HG03175 (cell line): Measurements from ENCODE around the gene SIGLECL1.
"Not testable (repeated sequence)": the region's sequence is repeated elsewhere in the genome, so short reads cannot be mapped to it uniquely, and the experiment has no call there.

Source experiments
- ATAC-seq: cut with Tn5 transposase; IDR thresholded peaks from one replicate; pipeline ENCODE4 v1.9.1; 2021; ENCODE audit warnings: mild to moderate bottlenecking, moderate library complexity; ENCODE audit not compliant: unreplicated experiment

SIGLECL1 gene

DNA sequence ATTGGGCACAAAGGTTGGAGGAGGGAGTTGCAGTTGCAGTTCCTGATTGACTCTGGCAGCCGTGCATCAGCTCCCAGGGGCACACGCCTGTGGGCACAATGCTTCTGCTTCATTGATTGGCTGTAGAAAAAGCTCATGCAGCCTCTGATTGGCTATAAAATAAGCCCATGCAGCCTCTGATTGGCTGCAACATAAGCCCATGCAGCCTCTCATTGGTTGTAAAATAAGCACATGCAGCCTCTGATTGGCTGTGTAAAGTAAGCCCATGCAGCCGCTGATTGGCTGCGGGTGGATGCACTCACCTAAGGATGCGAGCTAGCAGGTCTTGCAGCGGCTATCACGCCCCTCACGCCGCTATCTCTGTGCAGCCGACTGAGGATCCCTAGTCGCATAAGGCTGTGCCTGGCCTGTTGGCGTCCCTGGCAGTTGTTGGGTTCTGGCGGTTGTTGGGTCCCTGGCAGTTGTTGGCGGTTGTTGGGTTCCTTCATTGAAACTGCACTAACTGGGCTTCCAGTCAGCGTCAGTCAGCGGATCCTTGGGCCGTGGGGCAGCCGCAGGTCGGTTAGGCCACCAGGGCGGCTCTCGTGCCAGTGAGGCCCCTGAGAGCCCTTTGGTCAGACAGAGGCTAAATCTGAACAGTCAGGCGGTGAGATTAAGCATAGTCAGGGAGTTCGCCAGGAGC lies at the start of gene SIGLECL1:
Gene SIGLECL1 (plus strand): TSS at position 295 of the 682 bp plus-strand sequence. CDS start 12,993 bp downstream, outside the sequence.
- no peak for ATAC-seq

DNA sequence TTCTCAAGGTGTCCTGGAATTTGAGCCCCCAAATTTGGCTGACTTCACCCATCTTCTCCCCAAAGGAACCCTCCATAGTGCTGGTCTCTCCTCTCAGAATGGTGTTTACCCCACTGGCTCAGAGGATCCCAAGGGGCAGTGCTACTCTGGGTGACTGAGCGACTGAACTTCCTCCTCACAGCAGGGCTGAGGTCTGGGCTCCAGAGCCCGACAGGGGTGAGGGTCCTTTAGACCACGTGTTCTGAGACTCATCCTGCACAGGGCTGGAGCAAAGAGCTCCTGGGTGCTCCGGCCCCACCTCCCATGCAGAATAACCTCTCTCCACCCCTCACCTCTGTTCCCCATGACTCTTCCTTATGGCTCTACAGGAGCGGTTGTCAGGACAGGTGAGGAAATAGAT lies 49.2 kb upstream of the SIGLECL1 start:
- ATAC-seq = no peak

DNA sequence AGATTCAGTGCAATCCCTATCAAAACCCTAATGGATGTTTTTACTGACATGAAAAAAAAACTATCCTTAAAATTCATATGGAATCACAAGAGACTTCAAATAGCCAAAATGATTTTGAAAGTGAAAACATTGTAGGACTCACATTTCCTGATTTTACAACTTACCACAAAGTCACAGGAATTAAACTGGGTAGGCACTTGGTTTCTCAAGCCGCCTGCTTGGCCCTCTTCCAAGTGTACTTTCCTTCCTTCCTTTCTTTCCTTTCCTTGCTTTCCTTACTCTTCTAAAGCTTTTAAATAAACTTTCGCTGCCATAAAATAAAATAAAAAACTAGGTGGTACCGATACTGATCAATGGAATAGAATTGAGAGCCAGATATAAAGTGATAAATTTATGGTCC lies 47.0 kb upstream of the SIGLECL1 start:
- ATAC-seq = no peak

DNA sequence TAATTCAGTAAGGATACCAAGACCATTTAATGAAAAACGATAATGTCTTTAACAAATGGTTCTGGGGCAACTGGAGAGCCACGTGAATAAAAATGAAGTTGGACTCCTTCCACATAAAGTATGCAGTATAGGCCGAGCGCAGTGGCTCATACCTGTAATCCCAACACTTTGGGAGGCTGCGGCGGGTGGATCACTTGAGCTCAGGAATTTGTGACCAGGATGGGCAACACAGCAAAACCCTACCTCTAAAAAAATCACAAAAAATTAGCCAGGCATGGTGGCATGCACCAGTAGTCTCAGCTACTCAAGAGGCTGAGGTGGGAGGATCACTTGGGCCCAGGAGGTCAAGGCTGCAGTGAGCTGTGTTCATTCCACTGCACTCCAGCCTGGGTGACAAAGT lies 46.6 kb upstream of the SIGLECL1 start:
- no peak for ATAC-seq

DNA sequence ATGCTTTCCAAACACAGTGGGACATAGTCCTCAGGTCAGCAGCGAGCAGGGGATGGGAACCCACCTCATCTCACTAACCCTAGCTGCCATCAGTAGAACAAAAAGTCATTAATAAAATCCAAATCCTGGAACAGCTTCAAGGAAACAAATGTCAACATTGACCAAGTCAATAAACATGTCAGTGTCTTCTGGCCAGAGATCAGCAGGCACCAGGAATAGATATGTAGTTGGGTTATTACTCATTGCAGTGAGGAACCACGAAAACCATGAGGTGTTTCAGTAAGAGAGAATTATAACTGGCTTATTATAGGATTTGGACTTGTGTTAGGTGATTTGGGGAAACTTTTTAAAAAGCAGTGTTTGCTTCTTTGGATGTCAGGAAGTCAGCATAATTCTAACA lies 43.1 kb upstream of the SIGLECL1 start:
- no peak for ATAC-seq

DNA sequence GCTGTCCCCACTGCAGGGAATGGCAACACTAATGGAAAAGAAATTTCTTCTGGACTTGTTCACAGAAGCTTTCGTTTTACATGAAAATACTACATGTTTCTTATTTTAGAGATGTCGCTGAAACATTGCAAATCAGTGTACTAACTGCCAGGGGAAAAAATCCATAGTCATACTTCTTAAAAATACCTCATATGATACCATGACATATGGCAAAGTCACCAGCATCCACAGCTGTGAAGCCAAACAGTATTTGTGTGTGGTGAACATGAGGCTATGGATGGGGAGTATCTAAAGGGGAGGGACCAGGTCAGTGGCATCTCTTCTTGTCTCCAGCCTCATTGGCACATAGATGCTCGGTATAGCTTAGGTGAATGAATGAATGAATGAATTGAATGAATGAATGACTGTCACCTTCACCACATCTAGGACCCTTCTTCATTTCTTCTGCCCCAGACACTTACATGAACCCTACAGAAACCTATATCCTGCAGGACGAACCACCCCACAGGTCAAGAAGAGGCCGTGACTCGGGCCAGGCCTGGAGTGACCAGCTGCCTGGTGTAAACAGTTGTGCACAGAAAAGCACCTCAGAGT lies 40.6 kb upstream of the SIGLECL1 start:
- no peak for ATAC-seq

DNA sequence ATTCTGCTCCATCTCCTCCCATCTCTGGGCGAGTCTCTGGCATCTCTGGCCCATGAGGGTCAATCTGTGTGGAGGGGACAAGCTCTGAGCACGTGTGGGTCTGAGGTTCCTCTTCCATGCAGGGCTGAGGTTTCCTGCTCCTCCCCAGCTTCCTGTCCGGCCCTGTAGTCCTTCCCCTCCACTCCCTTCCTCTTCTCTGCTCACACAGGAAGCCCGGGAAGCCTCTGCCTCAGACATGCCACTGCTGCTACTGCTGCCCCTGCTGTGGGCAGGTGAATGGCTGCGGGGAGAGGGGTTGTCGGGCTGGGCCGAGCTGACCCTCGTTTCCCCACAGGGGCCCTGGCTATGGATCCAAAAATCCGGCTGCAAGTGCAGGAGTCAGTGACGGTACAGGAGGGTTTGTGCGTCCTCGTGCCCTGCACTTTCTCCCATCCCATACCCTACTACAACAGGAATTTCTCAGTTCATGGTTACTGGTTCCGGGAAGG lies 40.0 kb upstream of the SIGLECL1 start:
- not testable (repeated sequence) for ATAC-seq

DNA sequence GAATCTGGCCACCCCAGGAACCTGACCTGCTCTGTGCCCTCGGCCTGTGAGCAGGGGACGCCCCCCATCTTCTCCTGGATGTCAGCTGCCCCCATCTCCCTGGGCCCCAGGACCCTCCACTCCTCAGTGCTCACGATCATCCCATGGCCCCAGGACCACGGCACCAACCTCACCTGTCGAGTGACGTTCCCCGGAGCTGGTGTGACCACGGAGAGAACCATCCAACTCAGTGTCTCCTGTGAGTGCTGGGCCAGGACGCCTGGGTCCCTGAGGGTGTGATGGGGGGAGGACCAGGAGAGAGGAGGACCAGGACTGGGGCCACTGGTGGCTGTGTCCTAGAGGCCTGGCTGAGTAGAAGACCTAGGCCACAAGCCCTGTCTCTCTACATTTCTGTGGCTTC lies 39.0 kb upstream of the SIGLECL1 start:
- no peak for ATAC-seq

DNA sequence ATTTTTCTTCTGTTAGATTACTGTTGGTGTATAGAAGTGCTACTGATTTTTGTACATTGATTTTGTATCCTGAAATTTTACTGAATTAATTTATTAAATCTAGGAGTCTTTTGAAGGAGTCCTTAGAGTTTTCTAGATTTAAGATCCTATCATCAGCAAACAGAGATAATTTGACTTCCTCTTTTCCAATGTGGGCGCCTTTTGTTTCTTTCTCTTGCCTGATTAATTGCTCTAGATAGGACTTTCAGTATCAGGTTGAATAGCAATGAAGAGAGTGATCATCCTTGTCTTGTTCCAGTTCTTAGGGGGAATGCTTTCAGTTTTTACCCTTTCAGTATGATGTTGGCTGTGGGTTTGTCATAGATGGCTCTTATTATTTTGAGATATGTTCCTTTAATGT lies 31.6 kb upstream of the SIGLECL1 start:
- no peak for ATAC-seq

DNA sequence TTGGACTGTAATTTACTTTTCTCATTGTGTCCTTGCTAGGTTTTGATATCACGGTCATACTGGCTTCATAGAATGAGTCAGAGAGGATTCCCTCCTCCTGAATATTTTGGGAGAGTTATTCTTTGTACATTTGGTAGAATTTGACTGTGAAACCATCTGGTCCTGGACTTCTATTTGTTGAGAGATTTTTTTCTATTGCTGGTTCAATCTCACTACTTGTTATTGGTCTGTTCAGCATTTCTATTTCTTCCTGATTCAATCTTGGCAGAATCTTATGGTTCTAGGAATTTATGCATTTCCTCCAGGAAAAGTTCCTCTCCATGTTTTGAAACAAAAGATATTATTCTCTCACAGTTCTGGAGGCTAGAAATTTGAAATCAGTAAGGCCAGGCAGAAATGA lies 30.9 kb upstream of the SIGLECL1 start:
- no peak for ATAC-seq

DNA sequence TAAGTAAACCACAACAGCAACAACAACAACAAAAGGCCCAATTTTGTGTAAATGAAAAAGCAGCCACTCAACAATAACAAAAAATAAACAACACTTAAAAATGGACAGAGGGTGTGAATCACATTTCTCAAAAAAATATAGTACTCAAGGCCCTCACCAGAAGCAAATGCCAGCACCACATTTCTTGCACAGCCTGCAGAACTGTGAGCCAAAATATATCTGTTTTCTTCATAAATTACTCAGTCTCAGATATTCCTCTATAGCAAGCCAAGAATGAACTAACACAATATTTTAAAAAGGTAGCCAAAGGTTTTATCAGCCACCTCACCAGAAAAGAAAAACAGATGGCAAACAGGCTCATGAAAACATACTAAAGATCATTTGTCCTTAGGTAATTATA lies 29.9 kb upstream of the SIGLECL1 start:
- no peak for ATAC-seq

DNA sequence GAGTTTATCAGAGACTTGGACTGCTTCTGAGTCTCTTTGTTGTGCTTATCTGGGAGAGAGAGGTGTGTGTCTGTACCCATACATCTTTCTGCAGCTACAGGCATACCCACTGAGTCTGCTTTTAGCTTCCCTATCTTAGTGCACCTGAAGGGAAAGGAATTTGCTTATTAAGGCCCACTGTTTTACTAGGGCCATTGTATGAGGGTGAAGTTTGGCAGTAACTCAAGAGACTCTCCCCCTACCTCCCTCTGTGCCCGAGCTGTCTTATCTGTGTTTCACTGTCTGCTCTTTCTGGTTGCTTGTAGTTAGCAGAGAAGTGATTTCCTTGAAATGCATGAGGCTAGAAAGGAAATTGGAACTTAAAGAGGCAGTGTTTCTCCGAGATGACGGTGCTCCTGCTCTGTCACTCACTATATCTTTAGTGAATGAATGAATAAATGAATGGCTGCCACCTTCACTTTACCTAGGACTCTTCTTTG lies 26.7 kb upstream of the SIGLECL1 start:
- no peak for ATAC-seq

DNA sequence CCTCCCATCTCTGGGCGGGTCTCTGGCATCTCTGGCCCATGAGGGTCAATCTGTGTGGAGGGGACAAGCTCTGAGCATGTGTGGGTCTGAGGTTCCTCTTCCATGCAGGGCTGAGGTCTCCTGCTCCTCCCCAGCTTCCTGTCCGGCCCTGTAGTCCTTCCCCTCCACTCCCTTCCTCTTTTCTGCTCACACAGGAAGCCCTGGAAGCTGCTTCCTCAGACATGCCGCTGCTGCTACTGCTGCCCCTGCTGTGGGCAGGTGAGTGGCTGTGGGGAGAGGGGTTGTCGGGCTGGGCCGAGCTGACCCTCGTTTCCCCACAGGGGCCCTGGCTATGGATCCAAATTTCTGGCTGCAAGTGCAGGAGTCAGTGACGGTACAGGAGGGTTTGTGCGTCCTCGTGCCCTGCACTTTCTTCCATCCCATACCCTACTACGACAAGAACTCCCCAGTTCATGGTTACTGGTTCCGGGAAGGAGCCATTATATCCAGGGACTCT lies 25.9 kb upstream of the SIGLECL1 start, which contains the start of gene CD33:
Gene CD33 (plus strand): TSS at position 183 of the 496 bp plus-strand sequence. CDS start 39 bp downstream, at position 222.
- not testable (repeated sequence) for ATAC-seq

DNA sequence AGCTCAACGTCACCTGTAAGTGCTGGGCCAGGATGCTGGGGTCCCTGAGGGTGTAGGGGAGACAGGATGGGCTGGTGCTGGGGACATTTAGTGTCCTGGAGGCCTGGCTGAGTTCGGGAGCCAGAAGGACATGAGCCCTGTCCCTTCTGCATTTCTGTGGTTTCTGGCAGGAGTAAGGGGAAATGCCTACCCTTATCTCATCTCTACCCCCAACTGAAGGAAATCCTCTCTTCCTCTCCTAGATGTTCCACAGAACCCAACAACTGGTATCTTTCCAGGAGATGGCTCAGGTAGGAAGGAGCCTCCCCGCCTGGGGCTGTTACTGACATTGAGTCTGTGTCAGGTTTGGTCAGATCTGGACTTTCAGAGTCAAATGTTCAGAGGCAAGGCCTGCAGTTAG lies 24.8 kb upstream of the SIGLECL1 start:
- no peak for ATAC-seq

DNA sequence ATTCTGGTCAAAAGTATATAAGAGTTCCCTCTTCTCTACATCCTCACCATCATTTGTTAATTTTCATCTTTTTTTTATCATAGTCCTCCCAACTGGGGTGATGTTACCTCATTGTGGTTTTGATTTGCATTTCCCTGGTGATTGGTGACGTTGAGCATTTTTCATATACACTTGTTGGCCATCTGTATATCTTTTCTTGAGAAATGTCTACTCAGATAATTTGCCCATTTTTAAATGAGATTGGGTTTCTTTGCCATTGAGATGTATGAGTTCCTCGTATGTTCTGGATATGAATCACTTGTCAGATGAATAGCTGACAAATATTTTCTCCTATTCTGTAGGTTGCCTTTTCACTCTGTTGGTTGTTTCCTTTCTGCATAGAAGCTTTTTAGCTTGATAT lies 23.6 kb upstream of the SIGLECL1 start:
- ATAC-seq = no peak

DNA sequence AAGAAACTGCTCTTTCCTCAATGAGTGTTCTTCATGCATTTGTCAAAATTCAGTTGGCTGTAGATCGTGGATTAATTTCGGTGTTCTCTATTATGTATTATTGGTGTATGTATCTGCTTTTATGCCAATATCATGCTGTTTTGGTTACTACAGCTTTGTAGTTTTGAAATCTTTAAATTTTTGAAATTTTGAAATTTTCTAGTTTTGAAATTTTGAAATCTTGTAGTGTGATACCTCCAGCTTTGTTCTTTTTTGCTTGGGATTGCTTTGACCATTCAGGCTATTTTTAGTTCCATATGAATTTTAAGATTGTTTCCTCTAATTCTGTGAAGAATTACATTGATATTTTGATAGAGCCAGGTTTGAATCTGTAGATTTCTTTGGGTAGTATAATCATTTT lies 22.9 kb upstream of the SIGLECL1 start:
- no peak for ATAC-seq

DNA sequence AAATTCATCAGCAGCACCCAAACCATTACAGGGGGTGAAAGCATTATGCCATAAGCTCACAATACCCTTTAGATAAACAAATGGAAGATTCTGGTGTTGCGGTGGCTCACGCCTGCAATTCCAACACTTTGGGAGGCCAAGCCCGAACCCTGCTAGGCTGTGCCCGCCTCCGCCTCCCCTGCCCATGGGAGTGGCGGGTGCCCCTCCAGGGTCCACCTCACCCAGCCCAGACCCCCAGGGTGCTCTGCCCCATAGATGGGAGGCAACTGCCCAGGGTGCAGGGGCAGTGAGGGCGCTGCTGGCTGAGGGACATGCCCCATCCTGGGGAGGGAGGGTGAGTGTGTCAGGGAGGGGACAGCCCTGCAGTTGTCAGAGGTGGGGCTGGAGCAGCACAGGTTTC lies 10.0 kb upstream of the SIGLECL1 start:
- ATAC-seq = no peak

DNA sequence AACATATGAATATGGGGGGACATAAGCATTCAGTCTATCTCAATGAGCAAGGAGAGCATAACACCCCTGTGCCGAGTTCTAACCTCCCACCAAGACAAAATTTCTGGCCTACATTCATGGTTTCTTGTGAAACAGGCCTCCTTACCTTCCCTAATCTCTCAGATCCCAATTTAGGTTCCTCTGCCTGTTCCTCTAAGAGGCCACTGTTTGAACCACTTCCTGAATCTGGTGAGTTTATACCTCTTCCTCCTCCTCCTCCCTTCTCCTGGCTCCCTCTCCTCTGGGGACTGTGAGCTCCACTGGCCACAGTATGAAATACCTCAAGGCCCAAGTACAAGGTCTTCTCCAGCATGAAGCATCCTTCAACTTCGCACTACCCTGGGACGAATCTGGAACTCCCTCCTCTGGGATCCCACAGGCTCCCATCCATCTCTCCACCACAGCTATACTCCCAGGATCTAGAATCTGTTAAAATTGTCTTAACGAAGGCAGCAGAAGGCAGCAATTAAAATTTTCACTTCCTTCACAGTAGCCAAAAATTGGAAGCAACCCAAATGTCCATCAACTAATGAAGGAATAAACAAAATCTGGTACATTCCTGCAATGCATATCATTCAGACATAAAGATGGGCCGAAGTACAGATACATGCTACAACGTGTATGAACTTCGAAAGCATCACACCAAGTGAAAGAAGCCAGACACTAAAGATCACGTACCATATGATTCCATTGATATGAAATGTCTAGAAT lies 7.8 kb upstream of the SIGLECL1 start:
- no peak for ATAC-seq

DNA sequence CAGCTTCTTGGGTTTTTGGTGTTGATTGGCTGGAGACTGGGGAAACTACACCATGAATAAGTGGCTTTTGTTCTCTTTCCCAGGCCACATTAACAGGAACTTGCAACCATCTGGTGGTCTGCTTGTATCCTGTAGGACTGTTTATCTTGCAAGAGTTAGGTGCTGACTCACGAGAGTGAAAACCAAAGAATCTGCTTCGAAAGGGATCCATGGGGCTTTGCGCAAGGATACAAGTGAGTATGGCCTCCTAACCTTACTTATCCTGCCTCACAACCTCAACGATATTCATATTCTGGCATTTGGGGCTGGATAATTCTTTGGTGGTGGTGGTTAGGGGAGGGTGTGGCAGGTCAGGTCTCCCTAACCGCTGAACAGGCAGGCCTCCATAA lies 4.7 kb upstream of the SIGLECL1 start:
- ATAC-seq = no peak

DNA sequence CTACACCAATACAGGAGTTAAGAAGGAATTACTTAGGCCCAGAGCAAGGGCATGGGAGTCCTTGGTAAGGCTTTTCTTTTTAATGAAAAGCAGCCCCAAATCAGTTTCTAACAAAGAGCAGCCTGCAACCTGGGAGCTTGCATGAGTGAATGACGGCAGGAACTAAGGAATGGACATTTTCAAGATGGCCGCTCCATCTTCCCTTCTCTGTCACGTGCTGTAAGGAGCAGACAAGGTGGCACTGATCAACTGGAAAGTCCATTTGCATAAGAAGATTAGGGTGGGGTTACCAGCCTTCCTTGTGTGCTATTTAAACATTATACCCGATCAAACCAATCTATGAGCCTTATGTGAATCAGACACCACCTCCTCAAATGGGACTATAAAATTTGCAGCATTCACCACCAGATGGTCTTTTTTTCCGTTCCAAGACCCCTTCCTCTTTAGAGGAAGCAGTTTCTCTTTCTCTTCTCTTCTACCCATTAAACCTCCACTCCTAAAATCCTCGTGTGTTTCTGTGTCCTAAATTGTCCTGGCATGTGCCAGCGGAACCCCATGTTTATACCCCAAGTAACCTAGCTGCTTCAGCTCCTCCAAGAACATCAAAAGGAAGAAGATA lies 2.8 kb upstream of the SIGLECL1 start:
- no peak for ATAC-seq

DNA sequence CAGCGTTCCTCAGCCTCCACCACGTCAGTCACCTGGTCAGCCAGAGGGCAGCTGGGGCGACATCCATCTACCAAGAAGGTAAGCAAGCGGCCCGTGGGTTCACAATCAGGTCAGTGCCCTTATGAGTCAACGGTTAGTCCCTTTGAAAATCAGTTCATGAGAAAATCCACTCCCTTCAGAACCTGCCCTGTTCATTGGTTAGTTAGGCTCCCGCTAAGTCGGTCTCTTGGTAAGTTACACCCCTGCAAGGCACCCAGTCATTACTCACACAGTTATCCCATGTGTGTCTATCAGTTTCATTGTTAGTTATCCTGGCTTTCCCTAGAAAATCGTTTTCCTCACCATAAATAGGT lies 564 bp downstream of the SIGLECL1 start:
- ATAC-seq = no peak
